Esophagus muscularis mucosa (tissue), 4 donors: ENCODE results near the gene TUBB2B. TPM values are rescaled to one million over a fixed set of nuclear protein-coding genes. Genes with fewer than 3 reads are reported as not detected.
"Not testable (repeated sequence)": the region's sequence is repeated elsewhere in the genome, so short reads cannot be mapped to it uniquely, and the experiment has no call there.

ENCODE experiments used
- DNase-seq: peaks from one replicate; pipeline ENCODE4 v3.0.0-alpha.2; 2017; ENCODE audit errors: extremely low spot score
- H3K27ac ChIP-seq, 4 donors: fragments of 200-600 bp; sonication (generic); replicated peaks in 1 of 4; 1 replicate in 3 of 4; 2 replicates in 1 of 4; pipeline ENCODE4 v1.5.1; 2016 to 2019; ENCODE audit warnings: mild to moderate bottlenecking in 1 of 4
- H3K27me3 ChIP-seq, 4 donors: fragments of 200-600 bp; sonication (generic); one replicate each; pipeline versions ENCODE4 v1.5.1 to v1.6.0; 2016 to 2019
- H3K36me3 ChIP-seq, 4 donors: fragments of 200-600 bp; sonication (generic); one replicate each; pipeline ENCODE4 v1.5.1; 2016 to 2019
- H3K4me1 ChIP-seq, 4 donors: fragments of 200-600 bp; sonication (generic); one replicate each; pipeline ENCODE4 v1.5.1; 2016 to 2019
- H3K4me3 ChIP-seq, 4 donors: fragments of 200-600 bp; sonication (generic); 1 replicate in 2 of 4; 2 replicates in 2 of 4; pipeline ENCODE4 v1.5.1; 2016 to 2019; ENCODE audit warnings: mild to moderate bottlenecking in 4 of 4, moderate library complexity in 1 of 4
- H3K9me3 ChIP-seq, 4 donors: fragments of 200-600 bp; sonication (generic); 1 replicate in 3 of 4; 2 replicates in 1 of 4; pipeline ENCODE4 v1.5.1; 2016 to 2019
- EP300 ChIP-seq: sonication (generic); formaldehyde crosslinking; IDR thresholded peaks from one replicate; pipeline ENCODE4 v1.6.1; 2017; ENCODE audit warnings: antibody characterized with exemption
- POLR2A ChIP-seq: fragments of 450-650 bp; IDR thresholded peaks from one replicate; pipeline ENCODE4 v1.6.1; 2017; ENCODE audit warnings: antibody characterized with exemption, moderate library complexity, mild to moderate bottlenecking, low read depth
- POLR2AphosphoS5 ChIP-seq, 2 donors: sonication (generic); formaldehyde crosslinking; IDR thresholded peaks; one replicate each; pipeline ENCODE4 v1.6.1; 2017; ENCODE audit warnings: antibody characterized with exemption in 2 of 2
- WGBS: methylation state at CpG from one replicate; pipeline ENCODE4 v1.1.5; 2018; 5-methylcytosine and 5-hydroxymethylcytosine counted together
- intact Hi-C: fragments of 100-400 bp; cut with DNase I; formaldehyde crosslinking; loops from one replicate; pipeline ENCODE4 v1.15.1; 2023
- total RNA-seq, 4 donors: library from RNA; depleted of rRNA; stranded (reverse); fragments of >200 nt; gene quantifications; one replicate each; pipeline versions ENCODE4 v1.1.0 to v1.2.1, GENCODE V29; 2016
- TF ChIP-seq, protein P1 (sequence below), 3 experiments: fragments of 200-600 bp in 2 of 3; fragments of 450-650 bp in 1 of 3; sonication (generic) in 2 of 3; IDR thresholded peaks; one replicate each; pipeline ENCODE4 v1.5.1; 2017 to 2019; ENCODE audit warnings: antibody characterized with exemption in 3 of 3, mild to moderate bottlenecking in 2 of 3, moderate library complexity in 1 of 3

The TUBB2B gene
- total RNA-seq, 4 donors from 2014 or later: 12.0 to 35.8 (median 20.9) TPM

DNA sequence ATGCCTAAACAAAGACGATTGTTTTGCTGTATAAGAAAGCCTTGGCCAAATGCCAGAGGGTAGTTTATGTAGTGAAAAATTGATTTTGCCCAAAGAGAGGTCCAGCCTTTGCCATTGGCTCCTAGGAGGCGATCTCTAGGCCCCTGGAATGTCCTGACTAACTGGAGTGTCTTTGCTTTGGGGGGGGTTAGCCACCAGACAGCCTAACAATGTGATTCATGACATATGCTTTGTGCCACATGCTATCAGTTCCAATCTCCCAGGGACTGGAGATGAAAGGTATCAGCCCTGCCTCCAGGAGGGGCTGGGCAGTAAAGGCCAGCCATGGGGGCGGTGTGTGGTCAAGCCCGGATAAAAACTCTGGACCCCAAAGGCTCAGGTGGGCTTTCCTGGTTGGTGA lies 37.4 kb downstream of the TUBB2B start:
- H3K27me3 ChIP-seq: peaks cover 0 to 2% (median 0%) of the 10 kb centered on the region in 4 donors
- no peaks in the 10 kb centered on the region for H3K9me3 ChIP-seq
- no peaks in the 10 kb centered on the region for H3K36me3 ChIP-seq
- DNase-seq: no peak
- TF ChIP-seq EP300 (no peak), POLR2AphosphoS5 (IDR thresholded peaks at IDR 0.05) (no peak), POLR2A (no peak)
- TF ChIP-seq, protein P1, sequence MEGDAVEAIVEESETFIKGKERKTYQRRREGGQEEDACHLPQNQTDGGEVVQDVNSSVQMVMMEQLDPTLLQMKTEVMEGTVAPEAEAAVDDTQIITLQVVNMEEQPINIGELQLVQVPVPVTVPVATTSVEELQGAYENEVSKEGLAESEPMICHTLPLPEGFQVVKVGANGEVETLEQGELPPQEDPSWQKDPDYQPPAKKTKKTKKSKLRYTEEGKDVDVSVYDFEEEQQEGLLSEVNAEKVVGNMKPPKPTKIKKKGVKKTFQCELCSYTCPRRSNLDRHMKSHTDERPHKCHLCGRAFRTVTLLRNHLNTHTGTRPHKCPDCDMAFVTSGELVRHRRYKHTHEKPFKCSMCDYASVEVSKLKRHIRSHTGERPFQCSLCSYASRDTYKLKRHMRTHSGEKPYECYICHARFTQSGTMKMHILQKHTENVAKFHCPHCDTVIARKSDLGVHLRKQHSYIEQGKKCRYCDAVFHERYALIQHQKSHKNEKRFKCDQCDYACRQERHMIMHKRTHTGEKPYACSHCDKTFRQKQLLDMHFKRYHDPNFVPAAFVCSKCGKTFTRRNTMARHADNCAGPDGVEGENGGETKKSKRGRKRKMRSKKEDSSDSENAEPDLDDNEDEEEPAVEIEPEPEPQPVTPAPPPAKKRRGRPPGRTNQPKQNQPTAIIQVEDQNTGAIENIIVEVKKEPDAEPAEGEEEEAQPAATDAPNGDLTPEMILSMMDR (IDR thresholded peaks at IDR 0.05): no peak
- H3K4me1 ChIP-seq: peaks cover 0 to 10% (median 8%) of the 10 kb centered on the region in 4 donors
- intact Hi-C loops: no loop called here
- no peak overlapping the region for H3K4me3 ChIP-seq
- WGBS: 75% methylated on average over 4 of the region's 4 CpGs
- H3K27ac ChIP-seq: no peak overlapping the region

DNA sequence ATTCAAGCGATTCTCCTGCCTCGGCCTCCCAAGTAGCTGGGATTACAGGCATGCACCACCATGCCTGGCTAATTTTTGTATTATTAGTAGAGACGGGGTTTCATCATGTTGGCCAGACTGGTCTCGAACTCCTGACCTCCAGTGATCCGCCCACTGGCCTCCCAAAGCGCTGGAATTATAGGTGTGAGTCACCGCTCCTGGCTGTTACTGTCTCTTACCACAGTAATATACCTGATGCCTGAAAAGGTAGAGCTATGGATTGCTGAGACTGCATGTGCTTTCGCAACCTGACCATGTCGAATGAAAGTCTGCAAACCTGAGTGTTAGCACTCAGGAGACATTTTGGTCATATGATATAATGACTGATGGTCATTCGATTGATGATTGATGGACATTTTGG lies 38.3 kb downstream of the TUBB2B start:
- H3K36me3 ChIP-seq, H3K27ac ChIP-seq, H3K4me3 ChIP-seq, intact Hi-C loops, DNase-seq, H3K4me1 ChIP-seq, H3K27me3 ChIP-seq, H3K9me3 ChIP-seq: not testable (repeated sequence)
- 93% methylated on average over 10 of the region's 10 CpGs for WGBS

DNA sequence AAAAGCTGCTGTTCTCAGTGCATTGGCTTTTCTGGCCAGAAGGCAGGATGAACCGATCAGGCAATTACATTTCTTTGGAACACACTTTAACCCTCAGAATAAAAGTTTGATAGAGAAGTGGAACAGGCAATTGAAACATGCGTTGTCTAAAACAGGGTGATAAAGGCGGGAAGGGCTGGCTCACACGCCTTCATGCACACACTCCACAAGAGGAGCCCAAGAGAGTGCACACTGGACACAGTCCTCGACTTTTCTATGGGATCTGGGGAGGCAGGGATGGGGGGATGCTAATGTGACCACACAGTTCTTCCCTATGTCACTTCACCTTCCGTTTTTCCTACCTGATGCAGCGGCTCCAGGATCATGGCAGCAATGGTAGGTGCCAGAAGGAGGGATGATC lies 39.2 kb downstream of the TUBB2B start:
- WGBS: 90% methylated on average over 7 of the region's 7 CpGs
- H3K4me3 ChIP-seq: no peak overlapping the region
- no peaks in the 10 kb centered on the region for H3K9me3 ChIP-seq
- no peaks in the 10 kb centered on the region for H3K36me3 ChIP-seq
- no peak overlapping the region for H3K27ac ChIP-seq
- TF ChIP-seq EP300 (no peak), POLR2A (no peak), POLR2AphosphoS5 (IDR thresholded peaks at IDR 0.05) (no peak)
- TF ChIP-seq, protein P1 (IDR thresholded peaks at IDR 0.05): no peak
- DNase-seq: no peak
- peaks cover 0 to 2% (median 0%) of the 10 kb centered on the region in 4 donors for H3K27me3 ChIP-seq
- no peaks in the 10 kb centered on the region for H3K4me1 ChIP-seq
- intact Hi-C loops: no loop called here

DNA sequence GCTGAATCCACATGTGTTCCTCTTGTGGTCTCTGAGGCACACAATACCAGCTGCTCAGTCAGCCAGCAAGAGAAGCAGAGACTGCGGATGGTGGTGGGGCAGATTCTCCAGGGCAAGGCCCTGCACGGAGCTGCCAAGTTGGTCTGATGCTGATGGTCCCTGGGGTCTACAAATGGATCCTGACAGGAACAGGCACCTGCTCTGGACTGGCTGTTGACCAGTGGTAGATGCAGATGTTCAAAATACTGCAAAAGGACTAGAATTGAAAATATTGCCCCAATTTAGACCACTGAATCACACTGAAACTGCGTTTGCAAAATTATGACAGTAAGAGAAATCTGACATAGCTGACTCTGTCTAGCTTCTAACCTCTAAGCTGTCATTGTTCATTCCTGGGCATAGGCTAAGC lies 40.5 kb downstream of the TUBB2B start:
- intact Hi-C loops: no loop called here
- H3K9me3 ChIP-seq: no peaks in the 10 kb centered on the region
- no peaks in the 10 kb centered on the region for H3K36me3 ChIP-seq
- no peak for DNase-seq
- no peak overlapping the region for H3K27ac ChIP-seq
- 91% methylated on average over 1 of the region's 3 CpGs for WGBS
- H3K4me1 ChIP-seq: no peaks in the 10 kb centered on the region
- peaks cover 0 to 2% (median 0%) of the 10 kb centered on the region in 4 donors for H3K27me3 ChIP-seq
- no peak overlapping the region for H3K4me3 ChIP-seq
- TF ChIP-seq, protein P1 (IDR thresholded peaks at IDR 0.05): no peak
- TF ChIP-seq POLR2A (no peak), EP300 (no peak), POLR2AphosphoS5 (IDR thresholded peaks at IDR 0.05) (no peak)

DNA sequence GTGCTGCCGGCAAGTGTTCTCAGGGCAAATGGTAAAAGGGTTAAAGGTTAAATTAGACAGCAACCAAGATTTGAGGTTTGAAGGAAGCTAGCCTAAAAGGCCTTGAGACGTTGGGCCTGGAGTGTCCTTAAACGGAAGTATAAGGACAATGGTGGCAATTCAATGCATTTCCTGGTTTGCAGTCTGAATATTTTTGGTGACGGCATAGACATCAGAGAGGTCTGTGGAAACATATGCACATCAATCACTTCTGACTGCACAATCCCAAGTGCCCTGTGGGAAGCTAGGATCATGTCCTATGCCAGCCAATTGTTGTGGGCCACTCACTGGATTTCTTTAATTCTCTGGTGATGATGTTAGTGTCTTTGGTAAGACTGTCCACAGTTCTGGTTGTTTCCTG lies 44.4 kb downstream of the TUBB2B start:
- no peak for TF ChIP-seq POLR2A
- TF ChIP-seq EP300: no peak
- TF ChIP-seq POLR2AphosphoS5 (IDR thresholded peaks at IDR 0.05): no peak
- TF ChIP-seq, protein P1 (IDR thresholded peaks at IDR 0.05): no peak
- H3K9me3 ChIP-seq: no peaks in the 10 kb centered on the region
- intact Hi-C loops: no loop called here

More for the DNA sequence above, 44.4 kb downstream of the TUBB2B start:
- Histone ChIP-seq H3K4me1 (no peaks in the 10 kb centered on the region), H3K27me3 (peaks cover 0 to 6% (median 0%) of the 10 kb centered on the region in 4 donors), H3K36me3 (no peaks in the 10 kb centered on the region), H3K4me3 (no peak overlapping the region), H3K27ac (no peak overlapping the region)
- 83% methylated on average over 4 of the region's 4 CpGs for WGBS
- no peak for DNase-seq
